ENCODE data around the gene PGPEP1. TPM values are rescaled to one million over a fixed set of nuclear protein-coding genes. Genes with fewer than 3 reads are reported as not detected.

PGPEP1 gene
- total and polyA plus RNA-seq, 10 of the 15 experiments (the other 5 are each of a cell fraction or from before 2014, with no cell fraction given) = 13.8 to 39.4 (median 17.0) TPM

DNA sequence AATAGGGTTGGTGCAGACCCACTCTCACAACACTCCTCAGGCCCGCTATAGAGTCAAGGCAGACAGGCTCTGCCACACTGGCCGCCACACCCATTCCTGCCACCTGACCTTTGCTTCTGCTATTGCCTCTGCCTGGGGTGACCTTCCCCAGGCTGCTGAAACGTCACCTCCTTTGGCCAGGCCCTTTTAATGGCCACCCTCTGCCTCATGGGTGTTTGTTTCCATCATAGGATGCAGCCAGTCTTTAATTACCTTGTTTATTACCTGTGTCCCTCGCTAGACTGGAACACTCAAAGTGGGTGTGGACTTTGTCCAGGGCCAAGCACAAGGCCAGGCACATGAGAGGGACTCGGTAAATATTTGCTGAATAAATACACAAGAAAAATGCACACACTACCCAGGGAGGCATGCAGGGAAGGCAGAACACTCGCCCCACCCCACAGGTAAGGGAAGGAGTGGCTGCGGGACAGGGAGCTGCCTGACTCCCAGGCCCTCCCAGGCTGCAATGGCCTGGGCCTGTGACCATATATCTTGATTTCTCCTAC lies 20.7 kb upstream of the PGPEP1 start:
- BruUV-seq (replicated peaks) = no TSS peak
- no peak overlapping the region for H3K4me3 ChIP-seq
- WGBS (ENCODE audit: insufficient coverage, insufficient replicate concordance, low lambda C conversion rate, missing lambda C conversion rate) = 92% methylated on average over 7 of the region's 7 CpGs
- ChIA-PET RAD21 (ENCODE audit: unreplicated experiment) (interaction anchor here (1.0 to 6.0 kb wide), 2 partner anchors 9 to 40 kb away, joined by 3 to 167 read pairs; partner anchors contain the start of gene JUND), CTCF (interaction anchor here (0.6 to 7.4 kb wide), 7 partner anchors 9 to 668 kb away, joined by 3 to 178 read pairs (median 5); partner anchors contain the start of gene JUND), SMC1A (ENCODE audit: uncharacterized antibody, unreplicated experiment) (interaction anchor here (3.8 kb wide), 1 partner anchor 40 kb away, joined by 84 read pairs; the partner anchor contains the start of gene JUND), POLR2A (interaction anchor here (0.6 to 4.0 kb wide), 4 partner anchors 16 to 125 kb away, joined by 3 to 179 read pairs (median 26); partner anchors contain the start of gene JUND)
- peaks cover 45% of the 10 kb centered on the region for H3K79me2 ChIP-seq (ENCODE audit: control insufficient read depth, insufficient read depth, low read length)
- in situ Hi-C loops (cut with MboI) (loop anchor here (5.0 kb wide), 1 partner anchor 42 kb away; no protein-coding TSS in a partner anchor), intact Hi-C loops (cut with micrococcal nuclease; ENCODE audit: unreplicated experiment) (no loop called here)
- H3K27ac ChIP-seq (ENCODE audit: control insufficient read depth, insufficient read depth) = no peak overlapping the region
- no peak for TF ChIP-seq KDM1A (IDR thresholded peaks at IDR 0.05; ENCODE audit: borderline replicate concordance)
- no peak for TF ChIP-seq PML (IDR thresholded peaks at IDR 0.05; ENCODE audit: low read length)
- TF ChIP-seq EP300 (IDR thresholded peaks at IDR 0.05; ENCODE audit: borderline replicate concordance in 1 of 2, control insufficient read depth in 1 of 2, low read depth in 2 of 2, low read length in 2 of 2) = no peak
- TF ChIP-seq TCF7 (IDR thresholded peaks at IDR 0.05; ENCODE audit: borderline replicate concordance) = no peak
- TF ChIP-seq, protein P1, sequence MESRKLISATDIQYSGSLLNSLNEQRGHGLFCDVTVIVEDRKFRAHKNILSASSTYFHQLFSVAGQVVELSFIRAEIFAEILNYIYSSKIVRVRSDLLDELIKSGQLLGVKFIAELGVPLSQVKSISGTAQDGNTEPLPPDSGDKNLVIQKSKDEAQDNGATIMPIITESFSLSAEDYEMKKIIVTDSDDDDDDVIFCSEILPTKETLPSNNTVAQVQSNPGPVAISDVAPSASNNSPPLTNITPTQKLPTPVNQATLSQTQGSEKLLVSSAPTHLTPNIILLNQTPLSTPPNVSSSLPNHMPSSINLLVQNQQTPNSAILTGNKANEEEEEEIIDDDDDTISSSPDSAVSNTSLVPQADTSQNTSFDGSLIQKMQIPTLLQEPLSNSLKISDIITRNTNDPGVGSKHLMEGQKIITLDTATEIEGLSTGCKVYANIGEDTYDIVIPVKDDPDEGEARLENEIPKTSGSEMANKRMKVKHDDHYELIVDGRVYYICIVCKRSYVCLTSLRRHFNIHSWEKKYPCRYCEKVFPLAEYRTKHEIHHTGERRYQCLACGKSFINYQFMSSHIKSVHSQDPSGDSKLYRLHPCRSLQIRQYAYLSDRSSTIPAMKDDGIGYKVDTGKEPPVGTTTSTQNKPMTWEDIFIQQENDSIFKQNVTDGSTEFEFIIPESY (IDR thresholded peaks at IDR 0.05) = no peak
- no peak for TF ChIP-seq FOS (IDR thresholded peaks at IDR 0.05; ENCODE audit: borderline replicate concordance, extremely low read depth, insufficient read length)
- TF ChIP-seq MEF2A (IDR thresholded peaks at IDR 0.05; ENCODE audit: insufficient read depth, low read depth, low read length) = no peak
- no peak for TF ChIP-seq KLF5 (IDR thresholded peaks at IDR 0.05; ENCODE audit: partially characterized antibody)
- TF ChIP-seq RAD21 (IDR thresholded peaks at IDR 0.05; ENCODE audit: insufficient read depth, low read depth, low read length) = no peak
- TF ChIP-seq, protein P2, sequence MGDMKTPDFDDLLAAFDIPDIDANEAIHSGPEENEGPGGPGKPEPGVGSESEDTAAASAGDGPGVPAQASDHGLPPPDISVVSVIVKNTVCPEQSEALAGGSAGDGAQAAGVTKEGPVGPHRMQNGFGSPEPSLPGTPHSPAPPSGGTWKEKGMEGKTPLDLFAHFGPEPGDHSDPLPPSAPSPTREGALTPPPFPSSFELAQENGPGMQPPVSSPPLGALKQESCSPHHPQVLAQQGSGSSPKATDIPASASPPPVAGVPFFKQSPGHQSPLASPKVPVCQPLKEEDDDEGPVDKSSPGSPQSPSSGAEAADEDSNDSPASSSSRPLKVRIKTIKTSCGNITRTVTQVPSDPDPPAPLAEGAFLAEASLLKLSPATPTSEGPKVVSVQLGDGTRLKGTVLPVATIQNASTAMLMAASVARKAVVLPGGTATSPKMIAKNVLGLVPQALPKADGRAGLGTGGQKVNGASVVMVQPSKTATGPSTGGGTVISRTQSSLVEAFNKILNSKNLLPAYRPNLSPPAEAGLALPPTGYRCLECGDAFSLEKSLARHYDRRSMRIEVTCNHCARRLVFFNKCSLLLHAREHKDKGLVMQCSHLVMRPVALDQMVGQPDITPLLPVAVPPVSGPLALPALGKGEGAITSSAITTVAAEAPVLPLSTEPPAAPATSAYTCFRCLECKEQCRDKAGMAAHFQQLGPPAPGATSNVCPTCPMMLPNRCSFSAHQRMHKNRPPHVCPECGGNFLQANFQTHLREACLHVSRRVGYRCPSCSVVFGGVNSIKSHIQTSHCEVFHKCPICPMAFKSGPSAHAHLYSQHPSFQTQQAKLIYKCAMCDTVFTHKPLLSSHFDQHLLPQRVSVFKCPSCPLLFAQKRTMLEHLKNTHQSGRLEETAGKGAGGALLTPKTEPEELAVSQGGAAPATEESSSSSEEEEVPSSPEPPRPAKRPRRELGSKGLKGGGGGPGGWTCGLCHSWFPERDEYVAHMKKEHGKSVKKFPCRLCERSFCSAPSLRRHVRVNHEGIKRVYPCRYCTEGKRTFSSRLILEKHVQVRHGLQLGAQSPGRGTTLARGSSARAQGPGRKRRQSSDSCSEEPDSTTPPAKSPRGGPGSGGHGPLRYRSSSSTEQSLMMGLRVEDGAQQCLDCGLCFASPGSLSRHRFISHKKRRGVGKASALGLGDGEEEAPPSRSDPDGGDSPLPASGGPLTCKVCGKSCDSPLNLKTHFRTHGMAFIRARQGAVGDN (IDR thresholded peaks at IDR 0.05) = no peak
- TF ChIP-seq POU2F2 (IDR thresholded peaks at IDR 0.05; ENCODE audit: borderline replicate concordance, low read depth, low read length) = no peak
- H3K36me3 ChIP-seq (ENCODE audit: control insufficient read depth in 2 of 2, insufficient read depth in 2 of 2, low read length in 1 of 2) = peaks cover 2 to 3% of the 10 kb centered on the region in 2 experiments; a peak in 3 of 4 replicates
- peaks cover 44% of the 10 kb centered on the region for H3K4me1 ChIP-seq (ENCODE audit: control insufficient read depth, insufficient read depth, low read length)
- no peaks in the 10 kb centered on the region; the same call in 2 of the 3 replicates for H3K9me3 ChIP-seq (replicated peaks; ENCODE audit: control insufficient read depth, insufficient read depth, low read length)
- DNase-seq (ENCODE audit: low read depth, low spot score) = no peak
- H3K9ac ChIP-seq (ENCODE audit: control insufficient read depth, insufficient read depth, low read length) = no peak overlapping the region
- no peak for FAIRE-seq
- ATAC-seq = no peak
- H3K4me2 ChIP-seq (ENCODE audit: control insufficient read depth, insufficient read depth) = no peak overlapping the region
- H4K20me1 ChIP-seq (ENCODE audit: control insufficient read depth, insufficient read depth) = no peaks in the 10 kb centered on the region
- no peak overlapping the region for H2AFZ ChIP-seq (ENCODE audit: control insufficient read depth, low read depth, low read length)
- H3K27me3 ChIP-seq (replicated peaks in 1 of 2; ENCODE audit: control insufficient read depth in 2 of 2, insufficient read depth in 2 of 2, low read length in 1 of 2) = no peaks in the 10 kb centered on the region
